GM06990 (cell line): ENCODE data around the gene PROSER2.

ENCODE experiments used
- DNase-seq: peaks from one replicate; pipeline ENCODE4 v3.0.0-alpha.2; 2011; ENCODE audit not compliant: insufficient read length; ENCODE audit errors: extremely low read depth
- H3K27me3 ChIP-seq: replicated peaks from 2 replicates; pipeline ENCODE4 v1.6.0; 2011; ENCODE audit warnings: low read length; ENCODE audit not compliant: control insufficient read depth, insufficient read depth
- H3K36me3 ChIP-seq: 2 replicates; pipeline ENCODE4 v1.5.1; 2011; ENCODE audit warnings: low read length; ENCODE audit not compliant: control insufficient read depth, insufficient read depth
- H3K4me3 ChIP-seq: replicated peaks from 2 replicates; pipeline ENCODE4 v1.5.1; 2011; ENCODE audit warnings: low read depth, mild to moderate bottlenecking, control low read depth, low read length
- CTCF ChIP-seq: IDR thresholded peaks from 2 replicates; pipeline ENCODE4 v1.5.1; 2011; ENCODE audit warnings: low read length, control low read depth, mild to moderate bottlenecking, inconsistent platforms; ENCODE audit not compliant: insufficient read depth, poor library complexity, severe bottlenecking

Gene PROSER2

GRCh38 chr10:11863353-11864109 is 40.4 kb downstream of the PROSER2 start:
- DNase-seq, result no peak

GRCh38 chr10:11864727-11865126 is 41.6 kb downstream of the PROSER2 start:
- H3K27me3 ChIP-seq, result no peaks in the 10 kb centered on the region
- no peak overlapping the region for H3K4me3 ChIP-seq
- no peaks in the 10 kb centered on the region for H3K36me3 ChIP-seq
- DNase-seq, result no peak
- no peak for TF ChIP-seq CTCF

More at GRCh38 chr10:11863353-11864109, 40.4 kb downstream of the PROSER2 start:
- H3K4me3 ChIP-seq, result no peak overlapping the region
- no peak for TF ChIP-seq CTCF
- H3K36me3 ChIP-seq, result no peaks in the 10 kb centered on the region
- no peaks in the 10 kb centered on the region for H3K27me3 ChIP-seq

- Histone ChIP-seq H3K4me3 (no peak overlapping the region), H3K27me3 (no peaks in the 10 kb centered on the region), H3K36me3 (no peaks in the 10 kb centered on the region)
- TF ChIP-seq CTCF, result no peak
- DNase-seq, result no peak
Measured at GRCh38 chr10:11865561-11865960, 42.4 kb downstream of the PROSER2 start.

- no peak for TF ChIP-seq CTCF
- H3K36me3 ChIP-seq, result no peaks in the 10 kb centered on the region
- no peak overlapping the region for H3K4me3 ChIP-seq
- DNase-seq, result no peak
- H3K27me3 ChIP-seq, result no peaks in the 10 kb centered on the region
Measured at GRCh38 chr10:11866199-11866925, 43.2 kb downstream of the PROSER2 start.

GRCh38 chr10:11869219-11869618 is 46.1 kb downstream of the PROSER2 start:
- no peak for DNase-seq
- TF ChIP-seq CTCF, result no peak

More at GRCh38 chr10:11869219-11869618, 46.1 kb downstream of the PROSER2 start:
- no peaks in the 10 kb centered on the region for H3K27me3 ChIP-seq
- no peak overlapping the region for H3K4me3 ChIP-seq
- no peaks in the 10 kb centered on the region for H3K36me3 ChIP-seq
